Measurements from ENCODE around the gene RBBP5.

DNA sequence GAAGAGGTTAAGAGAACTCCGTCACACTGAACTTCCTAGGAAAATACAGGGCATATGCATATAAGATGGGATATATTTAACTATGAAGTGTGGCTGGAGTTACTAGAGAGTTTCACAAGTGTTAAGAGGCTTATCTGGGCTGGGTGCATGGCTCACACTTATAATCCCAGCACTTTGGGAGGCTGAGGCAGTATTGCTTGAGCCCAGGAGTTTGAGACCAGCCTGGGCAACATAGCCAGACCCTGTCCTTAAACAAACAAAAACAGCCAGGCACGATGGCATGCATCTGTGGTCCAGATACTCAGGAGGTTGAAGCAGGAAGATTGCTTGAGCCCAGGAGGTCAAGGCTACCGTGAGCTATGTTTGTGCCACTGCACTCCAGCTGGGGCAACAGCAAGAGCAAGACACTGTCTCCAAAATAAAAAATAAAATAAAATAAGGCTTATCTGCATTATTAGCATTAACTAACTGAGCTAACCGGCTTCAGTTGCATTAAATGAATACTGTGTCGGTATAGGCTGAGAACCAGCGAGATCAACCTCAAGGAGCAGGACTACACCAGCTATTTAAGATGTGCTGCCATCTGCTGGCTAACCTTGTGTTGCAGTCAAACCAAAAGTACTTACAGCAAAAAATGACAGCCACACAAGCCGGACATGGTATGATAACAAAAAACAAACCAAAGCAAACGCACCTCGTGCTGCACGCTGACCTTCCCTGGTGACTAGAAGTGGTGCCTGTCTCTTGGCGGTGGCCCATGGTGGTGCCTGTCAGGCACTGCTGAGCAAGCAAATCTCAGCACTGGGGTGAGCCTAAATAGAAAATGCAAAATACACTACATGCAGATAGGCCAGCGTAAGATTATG, 19.7 kb upstream of the RBBP5 start:
- TF ChIP-seq PATZ1 (CRISPR knock-in tag; IDR thresholded peaks at IDR 0.05; ENCODE audit: borderline replicate concordance) (no peak), RARB (CRISPR knock-in tag; IDR thresholded peaks at IDR 0.05) (no peak), ESRRG (CRISPR knock-in tag; IDR thresholded peaks at IDR 0.05) (no peak), ZC3H10 (CRISPR knock-in tag; IDR thresholded peaks at IDR 0.05) (no peak)

Measured in SK-N-SH treated with all-trans-retinoic acid at 6 μM for 48 hours (cell line).